ENCODE results near the gene GOLGA6L26.
"Not testable (repeated sequence)": the region's sequence is repeated elsewhere in the genome, so short reads cannot be mapped to it uniquely, and the experiment has no call there.

The GOLGA6L26 gene

DNA sequence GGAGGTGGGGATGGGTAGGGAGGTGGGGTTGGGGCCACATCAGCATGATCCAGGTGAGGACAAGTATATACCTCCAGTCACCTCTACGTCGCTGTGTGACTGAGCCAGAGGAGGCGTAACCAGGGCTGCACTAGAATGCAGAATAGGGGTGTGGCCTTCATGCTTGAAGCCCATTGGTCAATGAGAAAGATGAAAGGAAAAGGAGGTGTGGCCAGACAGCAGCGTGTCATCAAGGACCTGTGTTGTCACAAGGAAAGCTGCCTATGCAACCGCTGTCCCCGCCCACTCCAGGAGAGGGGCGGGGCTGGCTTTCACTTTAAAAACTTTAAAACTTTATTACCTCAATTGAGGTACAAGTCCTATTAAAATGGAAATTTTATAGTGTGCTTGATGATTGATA, at the start of gene GOLGA6L26:
Gene GOLGA6L26 (minus strand): TSS at position 101 of the 400 bp plus-strand sequence. CDS start 61 bp downstream, at position 40.
- DNase-seq (ENCODE audit: low spot score), result not testable (repeated sequence)

GRCh38 chr15:23381192-23381591, 47.2 kb upstream of the GOLGA6L26 start:
- not testable (repeated sequence) for DNase-seq (ENCODE audit: low spot score)

- not testable (repeated sequence) for DNase-seq (ENCODE audit: low spot score)
These were observed 46.7 kb upstream of the GOLGA6L26 start for GRCh38 chr15:23380700-23381099.

- DNase-seq (ENCODE audit: low spot score), result not testable (repeated sequence)
These were observed 45.0 kb upstream of the GOLGA6L26 start for GRCh38 chr15:23378946-23379345.

DNA sequence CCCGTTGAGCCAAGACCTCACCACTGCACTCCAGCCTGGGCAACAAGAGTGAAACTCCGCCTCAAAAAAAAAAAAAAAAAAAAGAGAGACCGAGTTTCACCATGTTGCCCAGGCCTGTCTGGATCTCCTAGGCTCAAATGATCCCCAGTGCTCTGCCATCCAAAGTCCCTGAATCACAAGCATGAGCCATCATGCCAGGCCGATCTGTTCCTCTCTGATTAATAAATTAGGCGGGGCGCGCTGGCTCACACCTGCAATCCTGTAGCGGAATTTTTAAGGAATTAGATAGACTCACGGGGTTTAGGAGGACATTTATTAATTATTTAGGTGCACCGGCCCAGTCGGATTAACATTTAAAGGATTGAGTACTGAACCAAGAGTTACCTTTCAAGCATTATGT, 40.2 kb upstream of the GOLGA6L26 start:
- not testable (repeated sequence) for DNase-seq (ENCODE audit: low spot score)

- DNase-seq (ENCODE audit: low spot score), result not testable (repeated sequence)
These were observed 39.0 kb upstream of the GOLGA6L26 start for GRCh38 chr15:23372891-23373600.

GRCh38 chr15:23372284-23372683, 38.3 kb upstream of the GOLGA6L26 start:
- no peak for DNase-seq (ENCODE audit: low spot score)

- DNase-seq (ENCODE audit: low spot score), result not testable (repeated sequence)
These were observed 37.9 kb upstream of the GOLGA6L26 start for GRCh38 chr15:23371868-23372267.

DNA sequence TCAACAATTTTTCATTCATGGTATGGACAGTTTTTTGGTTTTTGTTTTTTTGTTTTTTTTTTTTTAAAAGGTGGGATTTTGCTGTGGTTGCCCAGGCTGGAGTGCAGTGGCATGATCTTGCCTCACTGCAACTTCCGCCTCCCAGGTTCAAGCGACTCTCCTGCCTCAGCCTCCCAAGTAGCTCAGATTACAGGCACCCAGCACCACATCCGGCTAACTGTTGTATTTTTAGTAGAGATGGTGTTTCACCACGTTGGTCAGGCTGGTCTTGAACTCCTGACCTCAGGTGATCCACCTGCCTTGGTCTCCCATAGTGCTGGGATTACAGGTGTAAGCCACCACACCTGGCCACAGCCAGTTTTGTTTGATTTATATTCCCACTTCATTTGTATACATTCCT, 37.1 kb upstream of the GOLGA6L26 start:
- DNase-seq (ENCODE audit: low spot score), result not testable (repeated sequence)

GRCh38 chr15:23370578-23370977, 36.6 kb upstream of the GOLGA6L26 start:
- no peak for DNase-seq (ENCODE audit: low spot score)

DNA sequence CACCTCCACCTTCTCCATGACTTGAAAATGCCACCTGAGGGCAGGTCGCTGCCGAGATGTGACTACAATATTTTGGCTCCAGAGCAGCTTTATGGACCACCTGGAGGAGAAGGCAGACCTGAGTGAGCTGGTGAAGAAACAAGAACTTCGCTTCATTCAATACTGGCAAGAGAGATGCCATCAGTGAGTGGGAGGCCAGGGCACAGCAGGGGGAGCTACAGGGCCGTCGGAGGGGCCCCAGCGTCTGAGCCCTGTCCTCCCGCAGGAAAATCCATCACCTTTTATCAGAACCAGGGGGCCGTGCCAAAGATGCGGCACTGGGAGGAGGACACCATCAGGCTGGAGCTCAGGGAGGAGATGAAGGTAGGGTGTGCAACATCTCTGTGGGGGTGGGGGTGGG, 30.3 kb upstream of the GOLGA6L26 start:
- DNase-seq (ENCODE audit: low spot score), result not testable (repeated sequence)

- not testable (repeated sequence) for DNase-seq (ENCODE audit: low spot score)
These were observed 28.6 kb upstream of the GOLGA6L26 start for GRCh38 chr15:23362622-23363021.

- not testable (repeated sequence) for DNase-seq (ENCODE audit: low spot score)
These were observed 20.5 kb upstream of the GOLGA6L26 start, which contains the start of gene GOLGA8S for GRCh38 chr15:23354448-23354847. GOLGA8S (plus strand) TSS chr15:23354748; CDS start chr15:23354810, 62 bp downstream.

GRCh38 chr15:23311233-23311632, 22.8 kb downstream of the GOLGA6L26 start:
- DNase-seq (ENCODE audit: low spot score), result not testable (repeated sequence)

DNA sequence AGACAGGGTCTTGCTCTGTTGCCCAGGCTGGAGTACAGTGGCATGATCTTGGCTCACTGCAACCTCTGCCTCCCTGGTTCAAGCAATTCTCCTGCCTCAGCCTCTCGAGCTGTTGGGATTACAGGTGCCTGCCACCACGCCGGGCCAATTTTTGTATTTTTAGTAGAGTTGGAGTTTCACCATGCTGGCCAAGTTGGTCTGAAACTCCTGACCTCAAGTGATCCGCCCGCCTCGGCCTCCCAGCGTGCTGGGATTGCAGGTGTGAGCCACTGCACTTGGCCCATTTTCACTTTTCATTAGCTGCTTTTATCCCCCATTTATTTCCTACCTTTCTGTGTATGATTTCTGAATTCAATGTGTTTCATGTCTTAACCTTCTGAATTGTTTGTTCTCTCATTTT, 28.1 kb downstream of the GOLGA6L26 start:
- not testable (repeated sequence) for DNase-seq (ENCODE audit: low spot score)

- not testable (repeated sequence) for DNase-seq (ENCODE audit: low spot score)
These were observed 29.2 kb downstream of the GOLGA6L26 start for GRCh38 chr15:23304805-23305204.

DNA sequence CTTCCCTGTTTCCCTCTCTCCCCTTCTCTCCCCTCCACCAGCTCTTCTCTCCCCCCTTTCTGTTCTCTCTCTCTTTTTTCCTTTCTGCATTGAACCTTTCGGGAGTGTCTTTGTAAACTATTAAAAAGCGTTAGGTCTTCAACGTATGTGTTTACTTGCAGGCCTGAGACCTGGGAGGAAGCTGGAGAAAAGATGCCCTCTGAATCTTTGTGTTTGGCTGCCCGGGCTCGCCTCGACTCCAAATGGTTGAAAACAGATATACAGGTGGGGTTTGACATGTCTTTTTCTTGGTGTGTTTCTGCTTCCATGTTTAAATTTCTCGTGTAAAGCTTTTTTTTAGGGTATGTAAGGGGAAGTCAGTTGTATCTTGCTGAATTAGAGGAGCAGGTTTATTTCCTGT, 29.7 kb downstream of the GOLGA6L26 start:
- not testable (repeated sequence) for DNase-seq (ENCODE audit: low spot score)

GRCh38 chr15:23303654-23304053, 30.3 kb downstream of the GOLGA6L26 start:
- not testable (repeated sequence) for DNase-seq (ENCODE audit: low spot score)

- DNase-seq (ENCODE audit: low spot score), result not testable (repeated sequence)
These were observed 30.8 kb downstream of the GOLGA6L26 start for GRCh38 chr15:23303246-23303645.

All from COLO829 (cell line).